ENCODE measurements around the gene ST3GAL3.
A peak's percentile ranks its signal among the peaks of the same experiment; 100 is the strongest.

Gene ST3GAL3

DNA sequence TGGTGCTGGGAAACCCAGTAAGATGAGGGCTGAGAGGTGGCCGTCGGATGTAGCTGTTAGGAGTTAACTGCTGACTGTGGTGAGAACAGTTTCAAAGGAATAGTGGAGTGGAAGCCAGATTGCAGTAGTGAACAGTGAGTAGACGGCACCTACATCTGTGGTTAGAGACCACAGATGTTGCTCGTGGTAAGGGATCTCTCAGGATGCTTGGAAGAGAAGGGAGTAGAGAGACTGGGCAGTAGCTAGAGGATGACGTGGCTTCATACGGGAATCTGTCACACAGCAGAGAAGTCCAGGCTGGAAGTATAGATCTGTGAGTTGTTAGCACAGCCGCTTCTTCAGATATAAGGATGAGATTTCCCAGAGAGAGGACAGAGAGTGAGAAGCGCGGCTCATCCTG, 218.5 kb downstream of the ST3GAL3 start:
- H3K14ac ChIP-seq (ENCODE audit: low read length in 2 of 2) = no peak overlapping the region
- no peak overlapping the region for H3K23ac ChIP-seq (ENCODE audit: low read length in 2 of 2)
- no peak overlapping the region for H4K91ac ChIP-seq (ENCODE audit: low read length)
- no peak overlapping the region for H3K4me3 ChIP-seq (ENCODE audit: insufficient read depth in 1 of 2, low read depth in 1 of 2, low read length in 2 of 2)
- H2AK5ac ChIP-seq (ENCODE audit: low read length, severe bottlenecking) = no peak overlapping the region
- no peak overlapping the region for H3K4me2 ChIP-seq (ENCODE audit: low read length, poor library complexity, severe bottlenecking)
- H3K27me3 ChIP-seq (ENCODE audit: control insufficient read depth in 1 of 2, insufficient read depth in 1 of 2, low read length in 2 of 2) = no peaks in the 10 kb centered on the region
- H3K4ac ChIP-seq (ENCODE audit: low read depth in 1 of 2, low read length in 2 of 2) = no peak overlapping the region
- peaks cover 11% of the 10 kb centered on the region for H3K4me1 ChIP-seq (ENCODE audit: control insufficient read depth, insufficient read depth, low read depth, low read length)
- no peak overlapping the region for H2BK12ac ChIP-seq (ENCODE audit: low read length in 2 of 2)
- H2AFZ ChIP-seq (ENCODE audit: low read depth, low read length) = no peak overlapping the region
- no peak overlapping the region for H3K9ac ChIP-seq (ENCODE audit: low read length)
- H3K79me1 ChIP-seq (replicated peaks; ENCODE audit: low read length, poor library complexity, severe bottlenecking) = no peaks in the 10 kb centered on the region
- 96% methylated on average over 9 of the region's 9 CpGs for WGBS
- H2BK120ac ChIP-seq (ENCODE audit: low read depth, low read length) = no peak overlapping the region
- no peak for DNase-seq
- peaks cover 5% of the 10 kb centered on the region for H3K9me3 ChIP-seq (ENCODE audit: control insufficient read depth, low read length)
- no peak overlapping the region for H2BK5ac ChIP-seq (ENCODE audit: low read depth, low read length, poor library complexity, severe bottlenecking)
- H2BK15ac ChIP-seq (ENCODE audit: low read depth, poor library complexity, severe bottlenecking) = no peak overlapping the region
- H3K36me3 ChIP-seq (ENCODE audit: control insufficient read depth in 1 of 2, insufficient read depth in 2 of 2, low read depth in 1 of 2, low read length in 2 of 2) = peaks cover 21 to 25% of the 10 kb centered on the region in 2 experiments
- no peak overlapping the region for H3K18ac ChIP-seq (ENCODE audit: low read depth in 1 of 2, low read length in 2 of 2)
- no peak overlapping the region for H4K8ac ChIP-seq (ENCODE audit: low read length)
- no peak overlapping the region for H3K27ac ChIP-seq (ENCODE audit: low read length, poor library complexity, severe bottlenecking)

DNA sequence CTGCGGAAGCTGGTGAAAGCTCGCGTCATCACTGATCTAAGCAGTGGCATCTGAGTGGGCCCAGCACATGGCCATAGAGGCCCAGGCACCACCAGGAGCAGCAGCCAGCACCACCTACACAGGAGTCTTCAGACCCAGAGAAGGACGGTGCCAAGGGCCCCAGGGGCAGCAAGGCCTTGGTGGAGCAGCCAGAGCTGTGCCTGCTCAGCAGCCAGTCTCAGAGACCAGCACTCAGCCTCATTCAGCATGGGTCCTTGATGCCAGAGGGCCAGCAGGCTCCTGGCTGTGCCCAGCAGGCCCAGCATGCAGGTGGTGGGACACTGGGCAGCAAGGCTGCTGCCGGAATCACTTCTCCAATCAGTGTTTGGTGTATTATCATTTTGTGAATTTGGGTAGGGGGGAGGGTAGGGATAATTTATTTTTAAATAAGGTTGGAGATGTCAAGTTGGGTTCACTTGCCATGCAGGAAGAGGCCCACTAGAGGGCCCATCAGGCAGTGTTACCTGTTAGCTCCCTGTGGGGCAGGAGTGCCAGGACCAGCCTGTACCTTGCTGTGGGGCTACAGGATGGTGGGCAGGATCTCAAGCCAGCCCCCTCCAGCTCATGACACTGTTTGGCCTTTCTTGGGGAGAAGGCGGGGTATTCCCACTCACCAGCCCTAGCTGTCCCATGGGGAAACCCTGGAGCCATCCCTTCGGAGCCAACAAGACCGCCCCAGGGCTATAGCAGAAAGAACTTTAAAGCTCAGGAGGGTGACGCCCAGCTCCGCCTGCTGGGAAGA, 223.0 kb downstream of the ST3GAL3 start:
- 94% methylated on average over 10 of the region's 10 CpGs for WGBS
- Histone ChIP-seq H2BK12ac (ENCODE audit: low read length in 2 of 2) (no peak overlapping the region), H3K36me3 (ENCODE audit: control insufficient read depth in 1 of 2, insufficient read depth in 2 of 2, low read depth in 1 of 2, low read length in 2 of 2) (peaks cover 20 to 34% of the 10 kb centered on the region in 2 experiments), H2AFZ (ENCODE audit: low read depth, low read length) (no peak overlapping the region), H3K79me1 (replicated peaks; ENCODE audit: low read length, poor library complexity, severe bottlenecking) (no peaks in the 10 kb centered on the region), H3K18ac (ENCODE audit: low read depth in 1 of 2, low read length in 2 of 2) (no peak overlapping the region), H3K27me3 (ENCODE audit: control insufficient read depth in 1 of 2, insufficient read depth in 1 of 2, low read length in 2 of 2) (peaks cover 0 to 18% of the 10 kb centered on the region in 2 experiments), H3K9ac (ENCODE audit: low read length) (no peak overlapping the region), H3K9me3 (ENCODE audit: control insufficient read depth, low read length) (peaks cover 5% of the 10 kb centered on the region), H2BK15ac (ENCODE audit: low read depth, poor library complexity, severe bottlenecking) (no peak overlapping the region), H2BK120ac (ENCODE audit: low read depth, low read length) (no peak overlapping the region), H3K4me2 (ENCODE audit: low read length, poor library complexity, severe bottlenecking) (no peak overlapping the region), H3K4ac (ENCODE audit: low read depth in 1 of 2, low read length in 2 of 2) (no peak overlapping the region), H3K27ac (ENCODE audit: low read length, poor library complexity, severe bottlenecking) (no peak overlapping the region), H3K23ac (ENCODE audit: low read length in 2 of 2) (no peak overlapping the region), H3K4me3 (ENCODE audit: insufficient read depth in 1 of 2, low read depth in 1 of 2, low read length in 2 of 2) (no peak overlapping the region), H3K4me1 (ENCODE audit: control insufficient read depth, insufficient read depth, low read depth, low read length) (peaks cover 32% of the 10 kb centered on the region), H4K91ac (ENCODE audit: low read length) (no peak overlapping the region), H4K8ac (ENCODE audit: low read length) (no peak overlapping the region), H3K14ac (ENCODE audit: low read length in 2 of 2) (no peak overlapping the region), H2AK5ac (ENCODE audit: low read length, severe bottlenecking) (no peak overlapping the region), H2BK5ac (ENCODE audit: low read depth, low read length, poor library complexity, severe bottlenecking) (no peak overlapping the region)
- DNase-seq = no peak

DNA sequence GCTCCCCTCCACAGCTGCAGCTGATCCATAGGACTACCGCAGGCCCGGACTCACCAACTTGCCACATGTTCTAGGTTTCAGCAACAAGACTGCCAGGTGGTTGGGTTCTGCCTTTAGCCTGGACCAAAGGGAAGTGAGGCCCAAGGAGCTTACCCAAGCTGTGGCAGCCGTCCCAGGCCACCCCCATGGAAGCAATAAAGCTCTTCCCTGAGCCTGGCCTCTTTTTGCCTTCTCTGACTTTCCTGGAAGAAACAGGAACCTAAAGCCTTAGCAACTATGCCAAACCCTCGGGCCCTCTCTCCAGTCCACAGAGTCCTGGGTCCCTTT, 223.6 kb downstream of the ST3GAL3 start:
- Histone ChIP-seq H3K4me2 (ENCODE audit: low read length, poor library complexity, severe bottlenecking) (no peak overlapping the region), H2AFZ (ENCODE audit: low read depth, low read length) (no peak overlapping the region), H2BK12ac (ENCODE audit: low read length in 2 of 2) (no peak overlapping the region), H3K9ac (ENCODE audit: low read length) (no peak overlapping the region), H2BK120ac (ENCODE audit: low read depth, low read length) (no peak overlapping the region), H2BK15ac (ENCODE audit: low read depth, poor library complexity, severe bottlenecking) (no peak overlapping the region), H3K23ac (ENCODE audit: low read length in 2 of 2) (peak overlapping the region in 1 of 2 experiments; percentile 24), H2BK5ac (ENCODE audit: low read depth, low read length, poor library complexity, severe bottlenecking) (no peak overlapping the region), H4K8ac (ENCODE audit: low read length) (no peak overlapping the region), H3K4me1 (ENCODE audit: control insufficient read depth, insufficient read depth, low read depth, low read length) (peaks cover 37% of the 10 kb centered on the region), H3K36me3 (ENCODE audit: control insufficient read depth in 1 of 2, insufficient read depth in 2 of 2, low read depth in 1 of 2, low read length in 2 of 2) (peaks cover 15 to 28% of the 10 kb centered on the region in 2 experiments), H2AK5ac (ENCODE audit: low read length, severe bottlenecking) (no peak overlapping the region), H3K27me3 (ENCODE audit: control insufficient read depth in 1 of 2, insufficient read depth in 1 of 2, low read length in 2 of 2) (peaks cover 0 to 23% of the 10 kb centered on the region in 2 experiments), H4K91ac (ENCODE audit: low read length) (no peak overlapping the region), H3K79me1 (replicated peaks; ENCODE audit: low read length, poor library complexity, severe bottlenecking) (no peaks in the 10 kb centered on the region), H3K18ac (ENCODE audit: low read depth in 1 of 2, low read length in 2 of 2) (no peak overlapping the region), H3K4ac (ENCODE audit: low read depth in 1 of 2, low read length in 2 of 2) (no peak overlapping the region), H3K27ac (ENCODE audit: low read length, poor library complexity, severe bottlenecking) (no peak overlapping the region), H3K9me3 (ENCODE audit: control insufficient read depth, low read length) (peaks cover 5% of the 10 kb centered on the region), H3K14ac (ENCODE audit: low read length in 2 of 2) (no peak overlapping the region), H3K4me3 (ENCODE audit: insufficient read depth in 1 of 2, low read depth in 1 of 2, low read length in 2 of 2) (no peak overlapping the region)
- no peak for DNase-seq
- whole genome bisulfite sequencing = 87% methylated on average over 4 of the region's 4 CpGs

DNA sequence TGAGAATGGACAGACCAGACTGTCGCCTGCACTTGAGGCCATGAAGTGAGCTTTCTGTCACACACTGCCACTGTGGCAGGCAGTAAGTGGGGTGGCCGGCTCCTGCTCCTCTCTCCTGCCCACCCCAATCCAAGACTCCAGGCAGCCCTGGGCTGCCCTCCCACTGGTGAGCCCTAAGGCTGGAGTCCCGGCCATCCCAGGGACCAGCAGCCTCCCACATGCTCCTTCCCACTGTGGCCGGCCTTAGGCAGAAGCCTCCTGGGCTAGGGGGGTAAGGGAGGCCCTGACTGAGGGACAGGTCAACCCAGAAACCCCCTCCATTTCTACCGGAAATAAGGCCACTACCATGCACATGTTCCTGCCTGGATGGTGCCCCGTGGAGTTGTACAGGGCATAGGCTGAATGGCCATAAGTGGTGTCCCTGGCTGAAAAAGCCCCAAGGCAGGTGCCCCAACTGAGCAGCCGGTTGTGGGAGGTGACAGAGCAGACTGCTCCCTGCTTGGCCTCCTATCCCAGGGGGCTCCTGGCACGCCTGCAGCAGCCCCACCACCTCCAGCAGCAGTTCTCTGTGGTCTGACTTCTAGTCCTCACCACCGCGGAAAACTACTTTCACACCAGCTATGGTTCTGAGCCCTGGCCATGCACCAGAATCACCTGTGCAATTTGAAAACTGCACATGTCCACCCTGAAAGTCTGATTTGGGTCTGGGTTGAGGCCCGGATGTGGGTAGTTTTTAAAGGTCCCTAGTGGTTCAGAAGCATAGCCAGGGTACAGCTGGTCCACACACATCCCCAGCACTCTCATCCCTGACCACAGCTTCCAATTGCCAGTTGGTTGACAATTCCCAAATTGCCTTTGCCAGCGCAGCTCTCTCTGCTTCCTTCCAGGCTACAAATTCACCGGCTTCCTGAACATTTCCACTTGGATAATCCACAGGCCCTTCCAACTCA, 224.7 kb downstream of the ST3GAL3 start:
- Histone ChIP-seq H3K18ac (ENCODE audit: low read depth in 1 of 2, low read length in 2 of 2) (no peak overlapping the region), H3K9ac (ENCODE audit: low read length) (no peak overlapping the region), H2BK15ac (ENCODE audit: low read depth, poor library complexity, severe bottlenecking) (no peak overlapping the region), H3K4me3 (ENCODE audit: insufficient read depth in 1 of 2, low read depth in 1 of 2, low read length in 2 of 2) (peak overlapping the region in 1 of 2 experiments; percentile 14), H2AFZ (ENCODE audit: low read depth, low read length) (no peak overlapping the region), H4K8ac (ENCODE audit: low read length) (peak overlapping the region; percentile 9), H3K4me1 (ENCODE audit: control insufficient read depth, insufficient read depth, low read depth, low read length) (peaks cover 47% of the 10 kb centered on the region), H2AK5ac (ENCODE audit: low read length, severe bottlenecking) (no peak overlapping the region), H3K27ac (ENCODE audit: low read length, poor library complexity, severe bottlenecking) (no peak overlapping the region), H3K9me3 (ENCODE audit: control insufficient read depth, low read length) (peaks cover 5% of the 10 kb centered on the region), H3K4ac (ENCODE audit: low read depth in 1 of 2, low read length in 2 of 2) (no peak overlapping the region), H2BK5ac (ENCODE audit: low read depth, low read length, poor library complexity, severe bottlenecking) (no peak overlapping the region), H3K4me2 (ENCODE audit: low read length, poor library complexity, severe bottlenecking) (no peak overlapping the region), H2BK120ac (ENCODE audit: low read depth, low read length) (no peak overlapping the region), H2BK12ac (ENCODE audit: low read length in 2 of 2) (no peak overlapping the region), H3K36me3 (ENCODE audit: control insufficient read depth in 1 of 2, insufficient read depth in 2 of 2, low read depth in 1 of 2, low read length in 2 of 2) (peaks cover 10 to 25% of the 10 kb centered on the region in 2 experiments), H3K79me1 (replicated peaks; ENCODE audit: low read length, poor library complexity, severe bottlenecking) (no peaks in the 10 kb centered on the region), H3K27me3 (ENCODE audit: control insufficient read depth in 1 of 2, insufficient read depth in 1 of 2, low read length in 2 of 2) (peaks cover 0 to 30% of the 10 kb centered on the region in 2 experiments), H4K91ac (ENCODE audit: low read length) (no peak overlapping the region), H3K14ac (ENCODE audit: low read length in 2 of 2) (no peak overlapping the region), H3K23ac (ENCODE audit: low read length in 2 of 2) (no peak overlapping the region)
- no peak for DNase-seq
- WGBS = 94% methylated on average over 12 of the region's 13 CpGs

Measured in mesenchymal stem cell (in vitro differentiated cells and primary cell).